ENCODE results near the gene CRTAP.
"Not testable (repeated sequence)": the region's sequence is repeated elsewhere in the genome, so short reads cannot be mapped to it uniquely, and the experiment has no call there.

CRTAP gene

GRCh38 chr3:33113772-33114621 lies at the start of gene CRTAP:
TSS of gene CRTAP (plus strand) at chr3:33114014. CDS start at chr3:33114078, 64 bp downstream.
- peak; percentile 15 for DNase-seq

GRCh38 chr3:33064929-33065328 lies 48.9 kb upstream of the CRTAP start:
- DNase-seq, result no peak

GRCh38 chr3:33067484-33067883 lies 46.3 kb upstream of the CRTAP start:
- DNase-seq, result no peak

- DNase-seq, result not testable (repeated sequence)
Observed at GRCh38 chr3:33069862-33070261, 44.0 kb upstream of the CRTAP start.

GRCh38 chr3:33071181-33071580 lies 42.6 kb upstream of the CRTAP start:
- no peak for DNase-seq

- DNase-seq, result no peak
Observed at GRCh38 chr3:33071946-33072345, 41.9 kb upstream of the CRTAP start.

GRCh38 chr3:33074217-33075067 lies 39.4 kb upstream of the CRTAP start:
- peak; percentile 9 for DNase-seq

- no peak for DNase-seq
Observed at GRCh38 chr3:33075995-33076394, 37.8 kb upstream of the CRTAP start.

GRCh38 chr3:33076952-33077351 lies 36.9 kb upstream of the CRTAP start:
- no peak for DNase-seq

GRCh38 chr3:33077976-33078375 lies 35.8 kb upstream of the CRTAP start:
- DNase-seq, result no peak

- DNase-seq, result not testable (repeated sequence)
Observed at GRCh38 chr3:33079813-33080212, 34.0 kb upstream of the CRTAP start.

GRCh38 chr3:33081812-33082211 lies 32.0 kb upstream of the CRTAP start:
- DNase-seq, result no peak

GRCh38 chr3:33083958-33084357 lies 29.9 kb upstream of the CRTAP start:
- DNase-seq, result no peak

- no peak for DNase-seq
Observed at GRCh38 chr3:33088691-33089090, 25.1 kb upstream of the CRTAP start.

GRCh38 chr3:33089515-33089914 lies 24.3 kb upstream of the CRTAP start:
- no peak for DNase-seq

GRCh38 chr3:33091746-33092145 lies 22.1 kb upstream of the CRTAP start:
- DNase-seq, result no peak

GRCh38 chr3:33092496-33093254 lies 21.1 kb upstream of the CRTAP start:
- no peak for DNase-seq

- no peak for DNase-seq
Observed at GRCh38 chr3:33093847-33094246, 20.0 kb upstream of the CRTAP start.

- DNase-seq, result no peak
Observed at GRCh38 chr3:33095436-33095835, 18.4 kb upstream of the CRTAP start.

GRCh38 chr3:33096093-33096868 lies 17.5 kb upstream of the CRTAP start:
- no peak for DNase-seq

- no peak for DNase-seq
Observed at GRCh38 chr3:33099109-33099645, 14.6 kb upstream of the CRTAP start.

GRCh38 chr3:33099701-33100100 lies 14.1 kb upstream of the CRTAP start:
- DNase-seq, result no peak

Data from NCI-H2107 (cell line).